Gastroesophageal sphincter (tissue), 3 donors: ENCODE measurements around the gene CRPPA.

Experiments
- POLR2A ChIP-seq, 2 donors: fragments of 450-650 bp; IDR thresholded peaks; one replicate each; pipeline ENCODE4 v1.6.1; 2017; ENCODE audit warnings: antibody characterized with exemption in 2 of 2, mild to moderate bottlenecking in 2 of 2, moderate library complexity in 1 of 2
- TF ChIP-seq, protein P1 (sequence below), 4 experiments: fragments of 200-600 bp in 2 of 4; fragments of 450-650 bp in 2 of 4; sonication (generic) in 1 of 4; IDR thresholded peaks; one replicate each; pipeline ENCODE4 v1.5.1; 2017 to 2019; ENCODE audit warnings: antibody characterized with exemption in 4 of 4, mild to moderate bottlenecking in 2 of 4, moderate library complexity in 2 of 4

- TF ChIP-seq, protein P1, sequence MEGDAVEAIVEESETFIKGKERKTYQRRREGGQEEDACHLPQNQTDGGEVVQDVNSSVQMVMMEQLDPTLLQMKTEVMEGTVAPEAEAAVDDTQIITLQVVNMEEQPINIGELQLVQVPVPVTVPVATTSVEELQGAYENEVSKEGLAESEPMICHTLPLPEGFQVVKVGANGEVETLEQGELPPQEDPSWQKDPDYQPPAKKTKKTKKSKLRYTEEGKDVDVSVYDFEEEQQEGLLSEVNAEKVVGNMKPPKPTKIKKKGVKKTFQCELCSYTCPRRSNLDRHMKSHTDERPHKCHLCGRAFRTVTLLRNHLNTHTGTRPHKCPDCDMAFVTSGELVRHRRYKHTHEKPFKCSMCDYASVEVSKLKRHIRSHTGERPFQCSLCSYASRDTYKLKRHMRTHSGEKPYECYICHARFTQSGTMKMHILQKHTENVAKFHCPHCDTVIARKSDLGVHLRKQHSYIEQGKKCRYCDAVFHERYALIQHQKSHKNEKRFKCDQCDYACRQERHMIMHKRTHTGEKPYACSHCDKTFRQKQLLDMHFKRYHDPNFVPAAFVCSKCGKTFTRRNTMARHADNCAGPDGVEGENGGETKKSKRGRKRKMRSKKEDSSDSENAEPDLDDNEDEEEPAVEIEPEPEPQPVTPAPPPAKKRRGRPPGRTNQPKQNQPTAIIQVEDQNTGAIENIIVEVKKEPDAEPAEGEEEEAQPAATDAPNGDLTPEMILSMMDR (IDR thresholded peaks at IDR 0.05), result no peak
- TF ChIP-seq POLR2A (IDR thresholded peaks at IDR 0.05), result no peak
These were observed 1.6 kb upstream of the CRPPA start for GRCh38 chr7:16422917-16423316.
